Brain microvascular endothelial cell (primary cell): ENCODE results near the gene USP3.

Source experiments
- DNase-seq: peaks from one replicate; pipeline ENCODE4 v3.0.0-alpha.2; 2020
- H3K27ac ChIP-seq: fragments of 250-450 bp; sonication (Bioruptor Pico); 2 replicates; pipeline ENCODE4 v1.5.1; 2020; ENCODE audit warnings: mild to moderate bottlenecking, moderate library complexity
- H3K27me3 ChIP-seq: fragments of 250-450 bp; sonication (Bioruptor Pico); replicated peaks from 2 replicates; pipeline ENCODE4 v1.5.1; 2020; ENCODE audit warnings: mild to moderate bottlenecking
- H3K36me3 ChIP-seq: fragments of 250-450 bp; sonication (Bioruptor Pico); replicated peaks from 2 replicates; pipeline ENCODE4 v1.5.1; 2020; ENCODE audit warnings: mild to moderate bottlenecking
- H3K4me3 ChIP-seq: 2 replicates; pipeline ENCODE4 v1.5.1; 2011; ENCODE audit warnings: low read depth, mild to moderate bottlenecking, control low read depth, low read length, moderate library complexity
- in situ Hi-C: cut with HindIII; loops from 2 replicates; pipeline ENCODE4 v1.10.0; 2017; ENCODE audit warnings: low sequenced_read_pairs, low pct_ligation_motif_present
- TF ChIP-seq, protein P1 (sequence below): IDR thresholded peaks from 2 replicates; pipeline ENCODE4 v1.5.1; 2011; ENCODE audit warnings: low read depth, mild to moderate bottlenecking, moderate library complexity, low read length, control low read depth, inconsistent platforms; ENCODE audit errors: missing control alignments

Gene USP3

DNA sequence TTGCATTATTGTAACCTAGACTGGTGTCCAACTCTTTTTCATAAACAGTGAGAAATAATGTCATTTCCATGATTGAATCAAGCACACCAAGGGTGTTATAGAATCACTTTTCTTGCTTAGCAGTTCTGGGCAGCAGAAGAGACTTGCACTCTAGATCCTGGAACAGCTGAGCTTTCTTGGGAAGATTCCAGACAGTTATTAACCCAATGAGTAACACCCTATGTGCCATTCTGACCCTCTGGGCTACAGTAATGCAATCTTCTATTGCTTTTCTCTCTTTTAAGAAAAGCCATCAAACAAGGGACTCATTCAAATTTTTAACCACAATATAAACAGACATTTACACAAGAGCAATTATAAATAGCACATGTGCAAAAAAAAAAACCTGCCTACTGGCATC is 39.3 kb upstream of the USP3 start:
- TF ChIP-seq, protein P1, sequence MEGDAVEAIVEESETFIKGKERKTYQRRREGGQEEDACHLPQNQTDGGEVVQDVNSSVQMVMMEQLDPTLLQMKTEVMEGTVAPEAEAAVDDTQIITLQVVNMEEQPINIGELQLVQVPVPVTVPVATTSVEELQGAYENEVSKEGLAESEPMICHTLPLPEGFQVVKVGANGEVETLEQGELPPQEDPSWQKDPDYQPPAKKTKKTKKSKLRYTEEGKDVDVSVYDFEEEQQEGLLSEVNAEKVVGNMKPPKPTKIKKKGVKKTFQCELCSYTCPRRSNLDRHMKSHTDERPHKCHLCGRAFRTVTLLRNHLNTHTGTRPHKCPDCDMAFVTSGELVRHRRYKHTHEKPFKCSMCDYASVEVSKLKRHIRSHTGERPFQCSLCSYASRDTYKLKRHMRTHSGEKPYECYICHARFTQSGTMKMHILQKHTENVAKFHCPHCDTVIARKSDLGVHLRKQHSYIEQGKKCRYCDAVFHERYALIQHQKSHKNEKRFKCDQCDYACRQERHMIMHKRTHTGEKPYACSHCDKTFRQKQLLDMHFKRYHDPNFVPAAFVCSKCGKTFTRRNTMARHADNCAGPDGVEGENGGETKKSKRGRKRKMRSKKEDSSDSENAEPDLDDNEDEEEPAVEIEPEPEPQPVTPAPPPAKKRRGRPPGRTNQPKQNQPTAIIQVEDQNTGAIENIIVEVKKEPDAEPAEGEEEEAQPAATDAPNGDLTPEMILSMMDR = no peak
- no peaks in the 10 kb centered on the region for H3K36me3 ChIP-seq
- no peak overlapping the region for H3K4me3 ChIP-seq
- no peak for DNase-seq
- in situ Hi-C loops = no loop called here
- H3K27me3 ChIP-seq = no peaks in the 10 kb centered on the region
- H3K27ac ChIP-seq = no peak overlapping the region

DNA sequence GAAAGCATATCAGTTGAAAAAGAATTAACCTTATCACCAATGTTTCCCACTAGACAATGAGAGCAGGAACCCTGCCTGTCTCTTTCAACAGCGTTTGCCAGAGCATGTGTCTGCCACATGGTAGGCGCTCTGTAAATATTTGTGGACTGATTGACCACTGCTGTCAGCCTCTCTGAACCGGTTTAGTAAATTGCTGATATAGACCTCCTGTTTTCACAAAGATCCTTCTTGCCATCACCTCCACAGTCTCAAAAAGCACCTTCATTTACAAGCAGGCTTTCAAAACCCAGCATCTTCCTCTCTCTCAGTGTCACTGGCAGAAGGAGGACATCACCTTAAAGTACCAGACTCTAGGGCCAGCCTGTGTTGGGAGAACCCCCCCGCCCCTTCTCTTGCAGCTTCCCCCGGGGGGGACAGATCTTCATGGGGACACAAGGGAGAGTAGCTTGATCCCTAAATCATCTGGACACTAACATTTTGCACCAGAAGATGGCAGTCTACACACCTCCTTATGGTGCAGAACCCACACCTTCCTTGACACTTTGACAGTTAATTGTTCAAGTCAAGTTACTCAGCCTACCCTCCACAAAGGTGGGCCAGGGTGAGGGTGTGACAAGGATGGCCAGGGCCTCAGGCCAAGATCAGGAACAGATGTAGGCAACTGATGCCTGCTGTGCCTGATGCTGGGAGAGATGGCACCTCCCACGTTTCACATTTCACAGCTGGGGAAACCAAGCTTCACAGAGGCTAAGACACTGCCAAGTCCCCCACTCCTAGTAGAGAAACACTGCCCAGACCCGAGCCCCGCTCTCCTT is 37.8 kb upstream of the USP3 start:
- H3K4me3 ChIP-seq = no peak overlapping the region
- no peaks in the 10 kb centered on the region for H3K27me3 ChIP-seq
- no peaks in the 10 kb centered on the region for H3K36me3 ChIP-seq
- TF ChIP-seq, protein P1 = peak; percentile 75
- no peak overlapping the region for H3K27ac ChIP-seq
- in situ Hi-C loops = no loop called here
- DNase-seq = peak; percentile 65

- H3K27ac ChIP-seq = no peak overlapping the region
- H3K4me3 ChIP-seq = no peak overlapping the region
- no peak for DNase-seq
- TF ChIP-seq, protein P1 = no peak
- H3K36me3 ChIP-seq = no peaks in the 10 kb centered on the region
- in situ Hi-C loops = no loop called here
- H3K27me3 ChIP-seq = no peaks in the 10 kb centered on the region
Measured at GRCh38 chr15:63469190-63469589, 35.2 kb upstream of the USP3 start.

GRCh38 chr15:63469984-63470383 is 34.4 kb upstream of the USP3 start:
- in situ Hi-C loops = no loop called here
- no peak for DNase-seq
- Histone ChIP-seq H3K36me3 (no peaks in the 10 kb centered on the region), H3K4me3 (no peak overlapping the region), H3K27me3 (no peaks in the 10 kb centered on the region), H3K27ac (no peak overlapping the region)
- TF ChIP-seq, protein P1 = no peak

DNA sequence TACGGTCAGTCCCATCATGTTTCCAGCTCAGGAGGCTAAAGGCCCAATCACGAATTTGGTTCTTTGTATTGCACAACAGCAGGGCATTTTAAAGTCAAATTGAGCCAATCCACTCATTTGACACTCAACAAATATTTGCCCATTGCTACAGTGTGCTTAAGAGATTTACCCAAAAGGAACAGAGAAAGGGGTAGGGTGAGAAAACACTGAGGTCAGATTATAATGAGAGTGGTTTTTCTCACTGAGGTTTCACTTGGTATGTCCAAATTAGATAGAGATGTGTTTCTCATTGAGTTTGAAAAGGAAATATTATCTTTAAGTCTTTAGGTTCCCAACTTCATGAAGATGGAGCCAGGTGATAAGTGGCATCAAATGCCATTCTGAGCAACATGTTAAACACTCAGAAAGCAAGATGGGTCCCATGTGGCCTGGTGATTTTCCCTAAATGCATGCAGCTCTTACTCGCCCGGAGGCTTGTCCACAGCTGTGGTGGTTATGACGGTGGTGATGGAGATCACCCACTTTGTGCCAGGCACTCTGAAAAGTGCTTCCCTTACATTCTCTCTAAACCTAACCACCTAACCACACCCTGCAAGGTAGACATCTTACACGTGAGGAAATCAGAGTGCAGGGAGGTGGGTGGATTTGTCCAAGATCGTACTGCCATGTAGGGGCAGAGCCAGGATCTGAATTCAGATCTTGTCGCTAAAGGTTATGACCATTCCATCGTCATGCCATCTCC is 31.2 kb upstream of the USP3 start:
- Histone ChIP-seq H3K36me3 (no peaks in the 10 kb centered on the region), H3K4me3 (no peak overlapping the region), H3K27ac (no peak overlapping the region), H3K27me3 (no peaks in the 10 kb centered on the region)
- in situ Hi-C loops = no loop called here
- TF ChIP-seq, protein P1 = no peak
- no peak for DNase-seq
